RPMI7951 (cell line): ENCODE measurements around the gene CD160. TPM values are rescaled to one million over a fixed set of nuclear protein-coding genes. Genes with fewer than 3 reads are reported as not detected.

Source experiments
- total RNA-seq: library from RNA; depleted of rRNA; stranded (reverse); fragments of >200 nt; shearing (Covaris generic); gene quantifications from 2 replicates; pipeline ENCODE4 v1.2.3, GENCODE V29; 2014; rRNA removed

CD160 gene
- total RNA-seq, 1 experiment from 2014 or later, result not detected

Other genes with a start within 250 kb of the CD160 start
- gene GPR89A, start 111.5 kb upstream of the CD160 start, total RNA-seq, result 20.9 and 23.4 TPM in 2 replicates
- gene PDZK1, start 12.1 kb upstream of the CD160 start, total RNA-seq, result 5.3 and 6.1 TPM in 2 replicates
- 9.6 and 10.2 TPM in 2 replicates for gene RNF115, start 104.6 kb downstream of the CD160 start, total RNA-seq
- gene POLR3C, start 104.7 kb downstream of the CD160 start, total RNA-seq, result 33.9 and 37.2 TPM in 2 replicates
- 4.3 and 5.7 TPM in 2 replicates for gene NUDT17, start 126.1 kb downstream of the CD160 start, total RNA-seq
- 13.3 and 16.3 TPM in 2 replicates for gene PIAS3, start 139.6 kb downstream of the CD160 start, total RNA-seq
- 0.12 TPM in 1 of 2 replicates, not detected in the other for gene ANKRD35, start 166.4 kb downstream of the CD160 start, total RNA-seq
- gene ITGA10, start 190.6 kb downstream of the CD160 start, total RNA-seq, result 0.78 and 1.6 TPM in 2 replicates
- 20.1 and 22.8 TPM in 2 replicates for gene PEX11B, start 199.2 kb downstream of the CD160 start, total RNA-seq
- 173 and 182 TPM in 2 replicates for gene RBM8A, start 208.0 kb downstream of the CD160 start, total RNA-seq
- gene LIX1L, start 238.5 kb downstream of the CD160 start, total RNA-seq, result 29.7 and 31.3 TPM in 2 replicates
- 1.3 and 2.0 TPM in 2 replicates for gene ANKRD34A, start 245.1 kb downstream of the CD160 start, total RNA-seq
- gene POLR3GL, start 245.2 kb downstream of the CD160 start, total RNA-seq, result 16.5 and 17.1 TPM in 2 replicates